ENCODE results near the gene MIAT.

MIAT gene

DNA sequence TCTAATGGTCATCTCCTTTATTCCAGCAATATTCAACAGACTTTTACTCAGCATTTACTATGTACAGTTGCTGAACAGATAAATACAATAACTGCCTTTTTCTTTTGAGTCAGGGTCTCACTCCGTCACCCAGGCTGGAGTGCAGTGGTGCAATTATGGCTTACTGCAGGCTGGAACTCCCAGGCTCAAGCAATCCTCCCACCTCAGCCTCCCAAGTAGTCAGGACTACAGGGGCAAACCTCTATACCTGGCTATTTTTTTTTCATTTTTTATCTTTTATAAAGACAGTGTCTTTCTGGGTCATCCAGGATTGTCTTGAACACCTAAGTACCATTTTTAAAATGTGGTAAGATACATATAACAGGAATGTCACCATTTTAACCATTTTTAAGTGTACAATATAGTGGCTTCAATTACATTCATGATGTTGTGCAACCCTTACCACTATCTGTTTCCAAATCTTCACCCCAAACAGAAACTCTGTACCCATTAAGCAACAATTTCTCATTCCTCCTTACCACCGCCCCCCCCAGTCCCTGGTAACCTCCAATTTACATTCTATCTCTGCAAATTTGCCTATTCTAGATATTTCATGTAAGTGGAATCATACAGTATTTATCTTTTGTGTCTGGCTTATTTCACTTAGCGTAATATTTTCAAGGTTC, 67.8 kb downstream of the MIAT start:
- Histone ChIP-seq H3K27ac (no peak overlapping the region), H3K9me3 (no peaks in the 10 kb centered on the region), H3K36me3 (peaks cover 57% of the 10 kb centered on the region), H3K27me3 (no peaks in the 10 kb centered on the region), H3K4me3 (ENCODE audit: low read depth in 1 of 2, low read length in 1 of 2) (no peak overlapping the region), H3K4me1 (ENCODE audit: control insufficient read depth in 1 of 2, insufficient read depth in 1 of 2, low read depth in 1 of 2, low read length in 1 of 2) (peaks cover 15 to 24% of the 10 kb centered on the region in 2 experiments)
- TF ChIP-seq, protein P1, sequence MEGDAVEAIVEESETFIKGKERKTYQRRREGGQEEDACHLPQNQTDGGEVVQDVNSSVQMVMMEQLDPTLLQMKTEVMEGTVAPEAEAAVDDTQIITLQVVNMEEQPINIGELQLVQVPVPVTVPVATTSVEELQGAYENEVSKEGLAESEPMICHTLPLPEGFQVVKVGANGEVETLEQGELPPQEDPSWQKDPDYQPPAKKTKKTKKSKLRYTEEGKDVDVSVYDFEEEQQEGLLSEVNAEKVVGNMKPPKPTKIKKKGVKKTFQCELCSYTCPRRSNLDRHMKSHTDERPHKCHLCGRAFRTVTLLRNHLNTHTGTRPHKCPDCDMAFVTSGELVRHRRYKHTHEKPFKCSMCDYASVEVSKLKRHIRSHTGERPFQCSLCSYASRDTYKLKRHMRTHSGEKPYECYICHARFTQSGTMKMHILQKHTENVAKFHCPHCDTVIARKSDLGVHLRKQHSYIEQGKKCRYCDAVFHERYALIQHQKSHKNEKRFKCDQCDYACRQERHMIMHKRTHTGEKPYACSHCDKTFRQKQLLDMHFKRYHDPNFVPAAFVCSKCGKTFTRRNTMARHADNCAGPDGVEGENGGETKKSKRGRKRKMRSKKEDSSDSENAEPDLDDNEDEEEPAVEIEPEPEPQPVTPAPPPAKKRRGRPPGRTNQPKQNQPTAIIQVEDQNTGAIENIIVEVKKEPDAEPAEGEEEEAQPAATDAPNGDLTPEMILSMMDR (IDR thresholded peaks at IDR 0.05): no peak

All from neutrophil (primary cell).